Renal cortex interstitium (tissue), 11 donors: ENCODE data around the gene SPART. TPM values are rescaled to one million over a fixed set of nuclear protein-coding genes. Genes with fewer than 3 reads are reported as not detected.
"Not testable (repeated sequence)": the region's sequence is repeated elsewhere in the genome, so short reads cannot be mapped to it uniquely, and the experiment has no call there.

Source experiments
- DNase-seq, 11 donors: peaks; one replicate each; pipeline ENCODE4 v3.0.0-alpha.2; 2013; ENCODE audit warnings: low read depth in 9 of 11, low spot score in 4 of 11; ENCODE audit errors: extremely low read depth in 1 of 11
- polyA plus RNA-seq, 3 donors: library from polyadenylated mRNA; unstranded; fragments of 120-200 nt; gene quantifications; one replicate each; pipeline ENCODE4 v1.2.1, GENCODE V29; 2013; ENCODE audit not compliant: insufficient read length in 3 of 3

The SPART gene
- polyA plus RNA-seq, 3 donors: 83.5 to 95.7 (median 92.8) TPM

DNA sequence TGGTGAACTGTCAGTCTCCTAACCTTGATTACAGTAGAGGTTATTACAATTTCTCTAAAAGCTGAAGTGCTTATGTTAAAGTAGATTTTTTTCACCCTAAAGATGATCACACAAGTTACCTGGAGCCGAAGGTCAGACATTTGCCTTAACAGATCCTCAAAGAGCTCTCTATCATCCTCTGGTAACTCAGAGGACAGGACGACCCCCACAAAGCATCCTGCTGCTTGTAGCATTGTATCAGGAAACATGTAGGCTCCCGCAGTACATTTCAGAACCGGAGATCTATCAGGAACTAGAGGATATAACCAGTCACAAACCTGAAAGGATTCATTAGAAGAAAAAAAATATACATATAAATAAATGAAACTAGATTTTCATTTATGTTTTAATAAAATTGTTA is 14.9 kb downstream of the SPART start:
- no peak for DNase-seq

DNA sequence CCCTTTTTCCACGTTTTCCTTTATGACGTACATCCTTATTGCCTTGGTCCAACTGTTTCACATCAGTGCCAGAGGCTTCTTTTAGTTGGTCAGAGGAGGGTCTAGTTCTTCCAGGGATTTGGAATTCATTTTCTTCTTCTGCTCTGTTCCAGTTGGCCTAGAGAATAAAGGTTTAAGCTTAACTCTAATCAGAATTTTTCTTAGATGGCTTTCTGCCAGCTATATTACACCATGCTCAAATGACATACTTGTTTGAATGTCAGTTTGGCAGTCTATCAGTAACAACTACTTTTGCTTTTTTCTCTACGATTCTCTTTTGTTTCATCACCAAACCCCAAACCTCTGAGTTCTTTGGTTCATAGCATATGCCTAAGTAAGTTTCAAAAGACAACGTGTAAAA is 16.8 kb downstream of the SPART start:
- no peak for DNase-seq

DNA sequence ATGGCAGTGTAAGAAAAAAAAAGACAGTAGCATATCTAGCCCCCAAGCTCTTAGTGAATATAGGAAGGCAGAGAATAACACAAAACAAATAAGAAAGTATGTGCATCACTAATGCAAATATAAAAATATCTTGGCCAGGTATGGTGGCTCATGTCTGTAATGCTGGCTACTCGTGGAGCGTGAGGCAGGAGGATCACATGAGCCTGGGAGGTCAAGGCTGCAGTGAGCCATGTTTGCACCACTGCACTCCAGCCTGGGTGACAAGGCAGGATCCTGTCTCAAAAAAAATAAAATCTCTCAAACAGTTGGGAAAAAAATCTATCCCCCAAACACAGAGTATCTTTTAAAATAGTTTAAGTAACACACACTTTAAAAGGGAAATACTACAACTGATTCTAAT is 17.4 kb downstream of the SPART start:
- DNase-seq: no peak

DNA sequence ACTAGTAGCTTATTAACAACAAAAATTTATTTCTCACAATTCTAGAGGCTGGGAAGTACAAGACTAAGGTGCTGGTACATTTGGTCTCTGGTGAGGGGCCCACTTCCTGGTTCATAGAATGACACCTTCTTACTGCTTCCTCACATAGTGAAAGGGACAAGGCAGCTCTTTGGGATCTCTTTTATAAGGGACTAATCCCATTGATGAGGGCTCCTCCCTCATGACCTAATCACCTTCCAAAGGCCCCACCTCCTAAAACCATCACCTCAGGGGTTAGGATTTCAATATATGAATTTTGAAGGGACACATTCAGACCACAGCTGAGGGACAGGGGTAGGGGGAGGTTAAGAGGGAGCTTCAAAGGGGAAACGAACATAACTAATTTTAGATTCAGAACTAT is 20.3 kb downstream of the SPART start:
- DNase-seq: no peak

DNA sequence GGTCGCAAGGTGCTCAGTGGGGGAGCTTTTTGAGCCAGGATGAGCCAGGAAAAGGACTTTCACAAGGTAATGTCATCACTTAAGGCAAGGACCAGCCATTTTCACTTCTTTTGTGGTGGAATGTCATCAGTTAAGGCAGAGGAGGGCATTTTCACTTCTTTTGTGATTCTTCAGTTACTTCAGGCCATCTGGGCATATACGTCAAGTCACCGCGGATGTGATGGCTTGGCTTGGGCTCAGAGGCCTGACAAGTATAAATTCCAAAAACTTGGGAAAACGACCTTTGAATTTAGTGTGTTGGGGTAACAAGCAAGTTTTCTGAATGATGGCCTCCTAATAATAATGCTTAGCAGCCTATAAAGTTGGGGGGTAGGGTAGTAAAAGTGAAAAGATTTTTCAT is 21.3 kb downstream of the SPART start:
- DNase-seq: not testable (repeated sequence)

DNA sequence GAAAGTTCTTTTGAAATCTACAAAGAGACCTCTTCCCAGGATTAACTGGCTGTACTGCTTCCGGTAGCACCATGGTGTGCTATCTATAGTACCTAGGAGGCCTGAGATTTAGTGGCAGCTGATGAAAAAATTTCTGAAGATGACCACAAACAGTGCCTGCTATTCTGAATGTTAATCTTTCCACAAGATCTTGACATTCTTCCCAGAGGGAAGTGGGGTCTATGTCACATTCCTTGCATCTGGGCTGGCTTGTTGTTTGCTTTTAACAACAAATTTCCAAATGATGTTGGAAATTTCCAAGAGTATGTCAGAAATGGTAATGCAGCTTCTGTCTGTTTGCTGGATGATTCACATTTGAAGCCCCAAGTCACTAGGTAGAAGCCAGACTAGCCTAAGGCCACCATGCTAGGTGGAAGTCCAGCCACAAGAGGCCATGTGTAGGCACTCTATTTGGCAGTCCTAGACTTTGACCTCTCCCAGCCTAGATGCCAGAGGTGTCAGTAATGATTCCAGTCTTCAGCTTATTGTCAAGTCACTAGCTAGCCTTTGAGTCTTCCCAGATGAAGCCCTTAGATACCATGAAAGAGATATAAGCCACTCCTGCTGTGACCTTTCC is 22.1 kb downstream of the SPART start:
- DNase-seq: no peak

DNA sequence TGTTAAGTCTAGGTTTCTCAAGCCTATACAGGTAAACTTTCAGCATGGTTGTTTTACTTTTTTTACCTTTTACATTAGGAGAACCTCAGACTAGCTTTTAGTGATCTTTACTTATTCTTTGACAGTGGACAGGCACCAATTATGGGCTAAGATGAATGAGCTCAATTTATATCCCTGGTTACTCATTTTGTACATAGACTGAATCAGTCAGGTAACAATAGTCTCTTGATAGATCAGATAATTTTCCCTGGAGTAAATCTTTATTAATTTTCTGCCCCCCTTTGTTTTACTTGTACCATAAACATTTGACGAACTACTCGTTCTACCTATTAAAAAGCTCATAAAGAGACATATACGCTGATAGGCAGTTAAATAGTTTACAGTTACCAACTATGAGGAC is 22.8 kb downstream of the SPART start:
- DNase-seq: no peak

DNA sequence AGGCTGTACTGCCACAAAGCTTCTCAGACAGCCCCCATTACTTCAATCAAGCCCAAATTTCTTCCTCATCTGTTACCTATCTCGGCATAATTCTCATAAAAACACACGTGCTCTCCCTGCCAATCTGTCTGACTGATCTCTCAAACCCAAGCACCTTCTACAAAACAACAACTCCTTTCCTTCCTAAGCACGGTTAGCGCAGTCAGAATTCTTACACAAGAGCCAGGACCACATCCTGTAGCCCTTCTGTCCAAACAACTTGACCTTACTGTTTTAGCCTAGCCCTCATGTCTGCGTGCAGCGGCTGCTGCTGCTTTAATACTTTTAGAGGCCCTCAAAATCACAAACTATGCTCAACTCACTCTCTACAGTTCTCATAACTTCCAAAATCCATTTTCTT is 26.4 kb downstream of the SPART start:
- DNase-seq: not testable (repeated sequence)

DNA sequence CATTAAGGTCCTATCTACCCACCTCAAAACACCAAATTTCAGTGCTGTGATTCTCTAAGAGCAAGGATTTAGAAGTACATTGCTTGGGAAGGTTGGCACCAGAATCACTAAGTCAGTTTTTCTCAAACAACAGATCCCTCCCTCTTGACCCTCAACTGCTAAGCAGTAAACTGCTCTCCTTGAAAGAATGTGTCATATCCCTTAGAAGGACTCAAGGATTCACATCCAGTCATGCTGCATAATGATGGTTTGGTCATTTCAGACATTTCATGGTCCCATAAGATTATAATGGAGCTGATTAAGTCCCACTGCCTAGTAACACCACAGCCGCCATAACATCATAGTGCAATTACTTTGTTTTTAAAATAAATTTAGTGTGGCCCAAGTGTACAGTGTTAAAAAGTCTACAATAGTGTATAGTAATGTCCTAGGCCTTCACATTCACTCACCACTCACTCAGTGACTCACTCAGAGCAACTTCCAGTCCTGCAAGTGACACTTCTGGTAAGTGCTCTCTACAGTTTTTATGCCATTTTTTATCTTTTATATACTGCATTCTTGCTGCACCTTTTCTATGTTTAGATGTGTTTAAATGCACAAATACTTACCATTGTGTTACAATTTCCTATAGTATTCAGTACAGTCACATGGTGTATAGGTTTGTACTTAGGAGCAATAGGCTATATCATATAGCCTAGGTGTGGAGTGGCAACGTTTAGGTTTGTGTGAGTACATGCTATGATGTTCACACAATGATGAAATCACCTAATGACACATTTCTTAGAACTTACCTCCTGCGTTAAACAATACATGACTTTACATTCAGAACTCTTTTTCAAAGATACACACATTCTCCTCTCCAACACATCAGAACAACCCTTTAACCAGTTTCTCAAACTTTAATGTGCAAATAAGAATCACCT is 32.9 kb downstream of the SPART start:
- no peak for DNase-seq

DNA sequence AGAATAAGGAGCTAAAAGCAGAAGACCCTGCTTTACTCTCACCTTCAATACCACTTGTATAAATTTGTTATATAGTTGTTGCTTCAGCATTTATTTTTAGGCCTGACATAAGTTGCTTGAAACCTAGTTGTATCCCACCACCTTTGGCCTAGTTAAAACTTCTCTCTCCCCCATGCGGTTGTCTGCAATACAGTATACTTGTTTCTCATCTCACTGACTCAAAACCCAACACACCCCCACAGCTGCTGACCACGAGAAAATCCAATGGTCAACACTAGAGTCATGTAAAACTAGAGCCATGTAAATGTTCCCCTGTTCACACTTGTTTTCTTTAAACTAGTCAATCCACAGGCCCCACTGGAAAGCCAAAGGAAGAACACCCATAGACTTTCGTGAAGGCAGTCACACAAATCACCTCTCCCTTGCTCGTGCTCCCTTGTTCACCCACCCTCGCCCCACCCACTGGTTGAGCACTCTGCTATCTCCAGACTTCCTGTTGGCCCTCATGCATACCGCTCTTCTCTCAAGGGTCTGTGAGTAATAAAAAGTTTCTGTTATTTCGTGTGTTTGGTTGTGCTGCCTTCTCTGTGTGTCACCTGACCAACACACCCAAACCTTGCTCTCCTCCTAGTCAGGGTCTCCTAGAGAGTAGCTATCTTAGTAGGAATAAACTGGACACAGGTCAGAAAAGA is 35.6 kb downstream of the SPART start:
- no peak for DNase-seq

DNA sequence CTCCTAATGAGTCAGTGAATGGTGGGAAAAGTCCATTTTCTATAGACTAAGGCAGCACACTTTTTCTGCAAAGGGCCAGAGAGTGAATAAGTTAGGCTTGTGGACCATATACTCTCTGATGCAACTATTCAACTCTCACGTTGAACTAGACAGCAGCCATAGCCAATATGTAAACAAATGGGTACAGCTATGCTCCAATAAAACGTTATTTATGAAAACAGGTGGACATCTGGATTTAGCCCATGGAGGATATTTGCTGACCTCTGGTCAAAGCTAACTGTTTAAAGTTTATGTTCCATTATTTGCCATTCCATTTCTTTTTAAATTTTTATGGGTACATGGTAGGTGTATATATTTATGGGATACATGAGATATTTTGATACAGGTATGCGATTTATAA is 43.9 kb downstream of the SPART start:
- DNase-seq: no peak

DNA sequence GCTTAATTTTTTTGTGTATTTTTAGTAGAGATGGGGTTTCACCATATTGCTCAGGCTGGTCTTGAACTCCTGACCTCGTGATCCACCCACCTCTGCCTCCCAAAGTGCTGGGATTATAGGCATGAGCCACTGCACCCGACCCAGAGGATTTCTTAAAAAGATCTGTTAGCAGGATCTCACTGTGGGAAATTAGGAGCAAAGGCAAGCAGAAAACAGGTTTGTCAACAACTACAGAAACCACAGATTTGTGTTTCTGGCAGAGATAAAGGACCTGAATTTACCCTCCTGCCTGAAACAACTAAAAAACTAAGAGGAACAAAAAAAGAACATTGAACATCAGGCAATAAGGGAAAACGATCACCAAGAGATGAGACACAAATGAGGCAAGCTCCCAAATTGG is 46.7 kb downstream of the SPART start:
- DNase-seq: not testable (repeated sequence)

DNA sequence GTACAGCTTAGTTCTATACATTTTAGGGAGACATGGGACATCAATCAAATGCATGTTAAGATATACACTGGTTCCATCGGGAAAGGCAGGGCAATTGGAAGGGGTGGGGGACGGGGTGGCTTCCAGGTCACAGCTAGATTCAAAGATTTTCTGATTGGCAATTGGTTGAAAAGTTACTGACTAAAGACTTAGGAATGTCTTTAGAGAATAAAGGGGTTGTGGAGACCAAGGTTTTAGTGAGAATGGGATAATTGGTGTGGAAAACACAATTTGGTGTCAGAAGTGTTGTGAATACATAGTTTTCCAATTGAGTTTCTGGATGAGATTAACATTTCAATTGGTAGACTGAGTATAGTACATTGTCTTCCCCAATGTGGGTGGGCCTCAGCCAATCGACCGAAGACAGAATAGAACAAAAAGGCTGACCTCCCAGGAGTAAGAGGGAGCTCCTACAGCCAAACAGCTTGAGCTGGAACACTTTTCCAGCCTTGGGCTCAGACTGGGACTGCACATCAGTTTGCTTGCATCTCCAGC is 47.6 kb downstream of the SPART start:
- no peak for DNase-seq

DNA sequence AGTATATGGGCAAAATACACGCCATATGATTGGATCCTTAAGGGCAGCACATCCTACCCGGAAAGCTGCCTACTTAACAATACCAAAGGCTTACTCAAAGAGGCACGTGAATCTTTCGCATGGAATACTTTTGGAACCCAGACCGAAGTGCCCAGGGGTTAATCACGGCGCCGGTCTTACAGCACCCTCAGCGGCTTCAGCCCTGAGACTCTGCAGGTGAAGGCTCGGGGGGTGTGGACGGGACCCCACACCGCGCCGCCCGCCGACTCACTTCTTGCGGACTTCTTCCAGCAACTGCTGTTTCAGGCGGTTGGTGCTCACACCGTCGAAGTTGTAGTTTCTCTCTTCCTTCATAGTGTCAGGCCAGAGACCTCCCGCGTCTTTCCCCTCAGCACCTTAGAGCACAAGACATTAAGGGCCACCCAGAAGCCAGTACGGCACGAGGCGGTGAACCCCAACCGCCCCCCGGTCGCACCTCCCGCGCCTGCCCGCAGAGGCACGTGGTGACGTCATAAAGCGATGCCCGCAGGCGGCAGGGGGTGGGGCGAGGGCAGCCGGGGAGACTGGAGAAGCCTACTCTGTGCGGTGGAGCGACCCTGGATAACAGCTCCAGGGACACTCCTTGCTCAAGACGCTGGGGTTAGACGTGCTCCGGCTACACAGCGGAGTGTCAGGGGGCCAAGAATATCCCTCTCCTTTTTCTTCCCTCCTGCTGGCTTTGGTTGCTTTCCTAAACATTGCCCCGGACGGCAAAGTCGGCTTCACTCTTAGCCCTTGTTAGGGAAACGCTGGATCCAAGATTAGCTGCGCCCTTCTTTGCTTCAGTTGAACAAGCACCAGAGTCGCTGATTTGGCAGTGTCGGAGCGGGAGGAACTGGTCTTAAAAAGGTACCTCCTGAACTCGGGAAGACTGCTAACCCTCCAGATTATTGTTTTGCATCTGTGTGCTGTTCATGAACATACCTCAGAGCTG is 48.5 kb downstream of the SPART start, which contains the start of gene CCDC169:
TSS of gene CCDC169 (minus strand) at position 449 of the 973 bp plus-strand sequence. CDS start at position 354, 95 bp downstream.
- DNase-seq: peak; percentile 41 to 73 (median 65)

DNA sequence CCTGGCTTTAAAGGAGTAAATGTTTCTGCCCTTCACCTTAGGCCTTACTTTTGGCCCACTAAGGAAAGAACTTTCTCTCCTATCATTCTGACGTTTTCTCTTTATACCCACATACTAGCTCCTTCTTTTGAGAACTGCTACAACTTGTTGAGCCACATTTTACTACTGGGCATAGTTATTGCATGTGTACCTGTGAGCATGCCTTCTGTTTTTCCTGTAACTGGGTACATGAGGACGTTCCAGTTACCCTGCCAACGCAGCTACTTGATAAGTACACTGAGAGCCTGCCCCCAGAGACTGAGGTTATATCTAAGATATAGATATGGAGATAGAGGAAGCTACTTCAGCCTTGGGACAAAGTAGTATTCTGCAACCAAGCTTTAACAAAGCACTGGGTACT is 52.1 kb downstream of the SPART start:
- DNase-seq: no peak

DNA sequence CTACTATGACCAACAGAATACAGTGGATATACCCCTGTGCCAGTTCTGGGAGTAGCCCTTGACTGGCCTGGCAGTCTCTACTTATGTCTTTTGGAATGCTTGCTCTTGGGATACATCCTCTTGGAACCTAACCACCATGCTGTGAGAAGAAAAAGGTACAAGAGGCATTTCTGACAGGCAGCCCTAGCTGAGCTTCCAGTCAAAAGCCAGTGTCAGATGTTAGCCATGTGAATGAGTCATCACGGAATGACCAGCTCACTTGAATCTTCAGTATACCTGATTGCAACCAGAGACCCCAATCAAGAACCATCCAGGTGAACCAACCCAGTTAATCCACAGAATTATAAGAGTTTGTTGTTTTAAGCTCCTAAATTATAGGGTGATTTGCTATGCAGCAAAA is 52.7 kb downstream of the SPART start:
- DNase-seq: no peak

DNA sequence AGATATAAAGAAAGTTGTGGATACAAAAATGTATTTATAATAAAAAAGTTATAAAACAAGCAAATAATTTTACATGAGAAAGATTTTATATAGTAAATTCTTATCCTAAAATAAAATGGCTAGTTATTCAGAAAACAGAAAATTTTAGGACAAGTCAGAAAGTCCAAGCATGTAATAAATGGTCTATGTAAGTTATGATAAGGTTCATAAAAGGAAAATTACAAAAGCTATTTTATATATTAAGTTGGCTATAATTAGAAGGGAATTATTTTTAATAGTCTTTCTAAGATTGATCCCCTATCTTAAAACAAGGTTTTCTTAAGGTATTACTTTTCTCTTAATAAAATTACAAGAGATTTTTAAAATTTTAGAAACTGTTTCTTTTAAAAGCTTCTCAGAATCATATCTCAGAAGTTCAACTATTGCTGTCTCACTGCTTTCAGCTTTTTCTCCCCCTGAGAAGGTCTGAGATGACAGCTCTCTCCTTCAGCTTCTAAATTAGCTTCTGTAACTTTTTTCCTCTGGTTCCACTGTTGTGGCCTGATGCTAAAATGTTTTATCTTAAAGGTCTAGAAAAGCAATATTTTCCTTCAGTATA is 57.3 kb downstream of the SPART start:
- no peak for DNase-seq

DNA sequence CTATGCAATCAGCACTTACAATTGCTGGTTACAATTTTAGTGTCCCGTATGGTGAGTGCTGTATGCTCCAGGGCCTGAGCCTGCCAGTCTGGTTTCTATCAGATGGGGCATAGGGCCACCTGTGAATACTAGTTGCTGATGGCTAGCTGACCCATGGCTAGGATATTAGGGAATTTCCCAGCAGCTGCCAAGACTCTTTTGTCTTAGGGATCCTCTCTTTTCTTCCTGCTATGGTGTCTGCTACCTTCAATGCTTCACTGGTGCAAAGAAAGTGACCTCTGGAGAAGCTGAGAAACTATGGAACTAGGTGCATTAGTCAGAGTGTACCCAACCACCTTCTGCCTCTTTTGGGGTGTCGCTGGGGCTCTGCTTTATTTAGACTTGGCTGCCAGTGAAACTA is 60.2 kb downstream of the SPART start:
- no peak for DNase-seq
